OCI-LY3 (cell line): ENCODE data around the gene SPATS2L.

ENCODE experiments used
- CTCF ChIP-seq: fragments of 200-600, 300-600 bp; sonication (generic); IDR thresholded peaks from 2 replicates; pipeline ENCODE4 v1.5.1; 2014; ENCODE audit warnings: antibody characterized with exemption, low read length, low read depth
- EZH2phosphoT487 ChIP-seq: fragments of 200-600 bp; shearing (Covaris generic); IDR thresholded peaks from 2 replicates; pipeline ENCODE4 v1.6.1; 2018; ENCODE audit warnings: antibody characterized with exemption, mixed run types, low read depth

DNA sequence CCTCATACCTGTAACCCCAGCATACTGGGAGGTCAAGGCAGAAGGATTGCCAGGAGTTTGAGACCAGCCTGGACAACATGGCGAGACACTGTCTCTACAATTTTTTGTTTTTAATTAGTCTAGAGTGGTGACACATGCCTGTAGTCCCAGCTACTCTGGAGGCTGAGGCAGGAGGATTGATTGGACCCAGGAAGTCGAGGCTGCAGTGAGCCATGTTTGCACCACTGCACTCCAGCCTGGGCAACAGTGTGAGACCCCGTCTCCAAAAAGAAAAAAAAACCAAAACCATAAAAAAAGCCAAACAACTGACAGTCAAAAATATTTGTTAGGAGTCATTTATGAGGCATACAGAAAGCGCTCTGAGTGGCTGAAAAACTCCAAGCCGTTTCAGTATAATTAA is 107.9 kb downstream of the SPATS2L start:
- no peak for TF ChIP-seq CTCF
- no peak for TF ChIP-seq EZH2phosphoT487
